ENCODE results near the gene RAMP1.

GRCh38 chr2:237835372-237835771, 24.1 kb upstream of the RAMP1 start:
- TF ChIP-seq CTCF (IDR thresholded peaks at IDR 0.05; ENCODE audit: insufficient read depth, low read length, poor library complexity, severe bottlenecking) = no peak
- no peak for TF ChIP-seq EZH2phosphoT487 (conservative IDR thresholded peaks at IDR 0.05; ENCODE audit: low read length)

Data from SU-DHL-6 (cell line).